HepG2 (cell line): Measurements from ENCODE around the gene MYO5B. TPM values are rescaled to one million over a fixed set of nuclear protein-coding genes. Genes with fewer than 3 reads are reported as not detected.

Experiments used
- ATAC-seq: fragments of 200-7000 bp; cut with Tn5 transposase; 3 replicates; pipeline ENCODE4 v1.9.1; 2020; ENCODE audit warnings: mild to moderate bottlenecking, moderate library complexity
- BruUV-seq: library from RNA; stranded (reverse); fragments of 400-500 nt; replicated peaks from 2 replicates; lab custom pipeline; 2021; lab: Mats Ljungman, UMichigan
- CTCF ChIA-PET: fragments of 300-600 bp; formaldehyde crosslinking; extraction: SDS; loops from one replicate; lab custom pipeline; 2021; ENCODE audit warnings: low total read pairs, inconsistent platforms, low intra/inter-chr PET ratio; lab: Yijun Ruan, JAX
- POLR2A ChIA-PET: fragments of 350-600 bp; sonication (Branson Sonifier 250); formaldehyde crosslinking; loops from one replicate; lab custom pipeline; 2020; ENCODE audit warnings: antibody characterized with exemption, inconsistent platforms; lab: Yijun Ruan, JAX
- DNase-seq: peaks from one replicate; pipeline ENCODE4 v3.0.0-alpha.2; 2015; ENCODE audit warnings: low spot score
- FAIRE-seq: peaks from 3 replicates; lab custom pipeline; 2011; peaks lifted over from hg19 to GRCh38; lab: Jason Lieb, UNC
- H2AFZ ChIP-seq: one replicate; pipeline ENCODE4 v1.6.1; 2011; ENCODE audit warnings: low read length, inconsistent platforms
- H3K27ac ChIP-seq: fragments of 300-600 bp; 3 replicates; pipeline ENCODE4 v1.8.0; 2011; ENCODE audit warnings: mixed run types, mild to moderate bottlenecking, mixed read lengths, low read length, inconsistent platforms; ENCODE audit not compliant: insufficient read depth; ENCODE audit errors: extremely low read length
- H3K27me3 ChIP-seq, 2 experiments: fragments of 200-600 bp in 1 of 2; 2 replicates in 1 of 2; 3 replicates in 1 of 2; pipeline versions ENCODE4 v1.6.0 to v1.8.0; 2011; ENCODE audit warnings: low read length in 2 of 2, mild to moderate bottlenecking in 2 of 2, moderate library complexity in 2 of 2, inconsistent platforms in 1 of 2; ENCODE audit not compliant: insufficient read depth in 2 of 2, control insufficient read depth in 1 of 2
- H3K36me3 ChIP-seq, 2 experiments: fragments of 200-600 bp in 1 of 2; replicated peaks in 1 of 2; 2 replicates in 1 of 2; 3 replicates in 1 of 2; pipeline versions ENCODE4 v1.5.1 to v1.8.0; 2011; ENCODE audit warnings: low read length in 2 of 2, inconsistent platforms in 1 of 2; ENCODE audit not compliant: insufficient read depth in 2 of 2, control insufficient read depth in 1 of 2
- H3K4me1 ChIP-seq: 2 replicates; pipeline ENCODE4 v1.5.1; 2012; ENCODE audit warnings: low read length, inconsistent platforms; ENCODE audit not compliant: insufficient read depth
- H3K4me2 ChIP-seq: 2 replicates; pipeline ENCODE4 v1.6.0; 2011; ENCODE audit warnings: low read depth, low read length, inconsistent platforms
- H3K4me3 ChIP-seq, 3 experiments: fragments of 200-600 bp in 1 of 3; sonication (generic), shearing (Covaris generic) in 1 of 3; replicated peaks in 1 of 3; 2 replicates each; pipeline ENCODE4 v1.5.1; 2011 to 2016; ENCODE audit warnings: low read length in 3 of 3, inconsistent platforms in 2 of 3, low read depth in 2 of 3, mild to moderate bottlenecking in 2 of 3, control low read depth in 1 of 3, mixed read lengths in 1 of 3; ENCODE audit not compliant: insufficient read depth in 1 of 3
- H3K79me2 ChIP-seq: one replicate; pipeline ENCODE4 v1.6.1; 2011; ENCODE audit warnings: low read length, inconsistent platforms; ENCODE audit not compliant: insufficient read depth
- H3K9ac ChIP-seq: 2 replicates; pipeline ENCODE4 v1.6.0; 2011; ENCODE audit warnings: mild to moderate bottlenecking, low read depth, low read length, inconsistent platforms; ENCODE audit not compliant: insufficient read depth
- H3K9me3 ChIP-seq: 2 replicates; pipeline ENCODE4 v1.5.1; 2012; ENCODE audit warnings: mild to moderate bottlenecking, low read length
- H4K20me1 ChIP-seq: 2 replicates; pipeline ENCODE4 v1.6.0; 2011; ENCODE audit warnings: inconsistent platforms, mild to moderate bottlenecking, low read length, moderate library complexity; ENCODE audit not compliant: insufficient read depth
- CEBPB ChIP-seq: IDR thresholded peaks from 2 replicates; pipeline ENCODE4 v1.6.1; 2011; ENCODE audit warnings: low read depth, low read length, improper control_type of control experiment, borderline replicate concordance
- CTCF ChIP-seq: sonication (generic); formaldehyde crosslinking; IDR thresholded peaks from 2 replicates; pipeline ENCODE4 v1.5.0; 2020; ENCODE audit warnings: mild to moderate bottlenecking, missing genetic modification reagents, moderate library complexity
- EP300 ChIP-seq, 3 experiments: sonication (generic) in 1 of 3; formaldehyde crosslinking in 1 of 3; IDR thresholded peaks; 2 replicates each; pipeline versions ENCODE4 v1.5.1 to v1.6.1; 2011 to 2020; ENCODE audit warnings: low read depth in 2 of 3, low read length in 2 of 3, borderline replicate concordance in 1 of 3, improper control_type of control experiment in 1 of 3, mild to moderate bottlenecking in 1 of 3, missing genetic modification reagents in 1 of 3, moderate library complexity in 1 of 3
- GATAD2A ChIP-seq: IDR thresholded peaks from 2 replicates; pipeline ENCODE4 v1.6.1; 2016
- ISL2 ChIP-seq: sonication (generic); formaldehyde crosslinking; IDR thresholded peaks from 2 replicates; pipeline ENCODE4 v1.5.0; 2020; ENCODE audit warnings: missing genetic modification reagents
- KDM5A ChIP-seq: fragments of 200-600 bp; sonication (generic); IDR thresholded peaks from 2 replicates; pipeline ENCODE4 v1.7.0; 2018; ENCODE audit warnings: antibody characterized with exemption, mild to moderate bottlenecking, low read length, borderline replicate concordance
- NCOA2 ChIP-seq: sonication (generic); formaldehyde crosslinking; IDR thresholded peaks from 2 replicates; pipeline ENCODE4 v1.8.0; 2022; ENCODE audit warnings: inconsistent platforms
- NFKBIZ ChIP-seq: IDR thresholded peaks from 2 replicates; pipeline ENCODE4 v1.6.1; 2018; ENCODE audit warnings: missing genetic modification reagents, missing compliant biosample characterization
- RXRB ChIP-seq: IDR thresholded peaks from 2 replicates; pipeline ENCODE4 v1.6.1; 2016; ENCODE audit warnings: borderline replicate concordance, missing genetic modification reagents, missing compliant biosample characterization
- SIX1 ChIP-seq: sonication (generic); formaldehyde crosslinking; IDR thresholded peaks from 2 replicates; pipeline ENCODE4 v1.4.0; 2020; ENCODE audit warnings: missing genetic modification reagents, borderline replicate concordance
- STAG1 ChIP-seq: sonication (generic); formaldehyde crosslinking; IDR thresholded peaks from 2 replicates; pipeline ENCODE4 v1.4.0; 2020; ENCODE audit warnings: missing genetic modification reagents
- ZFP37 ChIP-seq: sonication (generic); formaldehyde crosslinking; IDR thresholded peaks from 2 replicates; pipeline ENCODE4 v1.4.0; 2020; ENCODE audit warnings: missing genetic modification reagents, borderline replicate concordance
- ZGPAT ChIP-seq: IDR thresholded peaks from 2 replicates; pipeline ENCODE4 v1.6.1; 2016; ENCODE audit warnings: mild to moderate bottlenecking
- ZNF343 ChIP-seq: sonication (generic); formaldehyde crosslinking; IDR thresholded peaks from 2 replicates; pipeline ENCODE4 v1.4.0; 2020; ENCODE audit warnings: mild to moderate bottlenecking, missing genetic modification reagents
- ZNF574 ChIP-seq: sonication (generic); formaldehyde crosslinking; IDR thresholded peaks from 2 replicates; pipeline ENCODE4 v1.4.0; 2020; ENCODE audit warnings: missing genetic modification reagents
- WGBS: methylation state at CpG from one replicate; pipeline ENCODE4 v1.1.6; 2017; ENCODE audit warnings: low lambda C conversion rate; 5-methylcytosine and 5-hydroxymethylcytosine counted together
- in situ Hi-C: cut with HindIII; loops from 2 replicates; pipeline ENCODE4 v1.10.0; 2017; ENCODE audit warnings: low pct_unique_long_range_greater_than_20kb; ENCODE audit not compliant: extremely low pct_ligation_motif_present
- intact Hi-C: fragments of 100-400 bp; cut with micrococcal nuclease; formaldehyde crosslinking; loops from one replicate; pipeline ENCODE4 v1.10.0; 2022; ENCODE audit not compliant: unreplicated experiment
- polyA plus RNA-seq, 8 experiments: library from polyadenylated mRNA; depleted of rRNA in 3 of 8; stranded (reverse) in 7 of 8; unstranded in 1 of 8; fragments of >200 nt; fragmentation: Illumina TruSeq in 4 of 8; extraction: Trizol in 4 of 8; gene quantifications; 2 replicates each; pipeline versions ENCODE4 v1.2.1 to v1.2.3, GENCODE V29; 2011 to 2016; ENCODE audit warnings: low read depth in 4 of 8, missing spikeins in 1 of 8, mixed read lengths in 1 of 8; ENCODE audit not compliant: insufficient read depth in 1 of 8
- total RNA-seq, 5 experiments: library from RNA; depleted of rRNA; stranded (reverse); fragments of >200 nt; fragmentation: Illumina TruSeq; extraction: Trizol; gene quantifications; 2 replicates each; pipeline ENCODE4 v1.2.3, GENCODE V29; 2016; ENCODE audit warnings: low read depth in 1 of 5

Gene MYO5B
- total and polyA plus RNA-seq, 2 of the 13 experiments (the other 11 are each of a cell fraction or from before 2014, with no cell fraction given): 13.1 to 24.0 TPM

GRCh38 chr18:49967636-49968313, 227.2 kb downstream of the MYO5B start (continued):
- 0 out of 2 replicates have a peak, but pooled peaks have one; percentile 27 for TF ChIP-seq CTCF (CRISPR knock-in tag)
- 0 out of 2 replicates have a peak, but pooled peaks have one; percentile 10 for TF ChIP-seq STAG1

GRCh38 chr18:49967171-49967570, 227.8 kb downstream of the MYO5B start:
- BruUV-seq: no TSS peak
- Histone ChIP-seq H3K36me3 (peaks cover 3 to 13% of the 10 kb centered on the region in 2 experiments; a peak in 4 of 5 replicates), H3K9me3 (no peaks in the 10 kb centered on the region), H4K20me1 (no peaks in the 10 kb centered on the region), H3K9ac (peak overlapping the region; percentile 59), H3K79me2 (no peaks in the 10 kb centered on the region), H3K4me1 (peaks cover 44% of the 10 kb centered on the region), H3K4me3 (peak overlapping the region; percentile 22 to 60 (median 35); a peak in 5 of 6 replicates), H3K27ac (peak overlapping the region; percentile 76), H2AFZ (peak overlapping the region; percentile 48), H3K4me2 (peak overlapping the region; percentile 63), H3K27me3 (no peaks in the 10 kb centered on the region)
- FAIRE-seq: peak; percentile 97
- peak; percentile 93 for DNase-seq
- POLR2A ChIA-PET: interaction anchor here (0.9 kb wide), 1 partner anchor 24 kb away, joined by 3 read pairs; no protein-coding TSS in a partner anchor
- ATAC-seq: peak; percentile 94
- CTCF ChIA-PET: no interaction called here
- intact Hi-C loops (loop anchor here (5.0 kb wide), 1 partner anchor 65 kb away; no protein-coding TSS in a partner anchor), in situ Hi-C loops (no loop called here)
- 1% methylated on average over 4 of the region's 4 CpGs for WGBS
- TF ChIP-seq ISL2 (CRISPR knock-in tag) (0 out of 2 replicates have a peak, but pooled peaks have one; percentile 36), ZFP37 (no peak), GATAD2A (peak; percentile 78), SIX1 (CRISPR knock-in tag) (peak; percentile 21; the same call in 1 of the 2 replicates), ZNF574 (CRISPR knock-in tag) (no peak), RXRB (CRISPR knock-in tag) (peak; percentile 63), KDM5A (no peak), EP300 (IDR thresholded peaks at IDR 0.05; ENCODE audit: low read depth in 2 of 2, low read length in 2 of 2) (peak in 1 of 2 experiments; percentile 53; a peak in 2 of 4 replicates), EP300 (CRISPR knock-in tag; IDR thresholded peaks at IDR 0.05; ENCODE audit: borderline replicate concordance) (no peak), NCOA2 (CRISPR knock-in tag) (peak; percentile 39; the same call in 1 of the 2 replicates), ZGPAT (CRISPR knock-in tag) (0 out of 2 replicates have a peak, but pooled peaks have one; percentile 24), ZNF343 (no peak), NFKBIZ (CRISPR knock-in tag) (no peak), CEBPB (peak; percentile 79)
